NCI-H748 treated with DMSO at 0.1 percent for 48 hours (cell line): ENCODE results near the gene KIF5C.

Source experiments
- DNase-seq: peaks from one replicate; lab custom pipeline; 2025; lab: John Stamatoyannopoulos, UW

The KIF5C gene

GRCh38 chr2:149017116-149017985 is 142.3 kb downstream of the KIF5C start:
- DNase-seq: peak; percentile 60

- no peak for DNase-seq
These were observed 144.0 kb downstream of the KIF5C start for GRCh38 chr2:149018981-149019380.

DNA sequence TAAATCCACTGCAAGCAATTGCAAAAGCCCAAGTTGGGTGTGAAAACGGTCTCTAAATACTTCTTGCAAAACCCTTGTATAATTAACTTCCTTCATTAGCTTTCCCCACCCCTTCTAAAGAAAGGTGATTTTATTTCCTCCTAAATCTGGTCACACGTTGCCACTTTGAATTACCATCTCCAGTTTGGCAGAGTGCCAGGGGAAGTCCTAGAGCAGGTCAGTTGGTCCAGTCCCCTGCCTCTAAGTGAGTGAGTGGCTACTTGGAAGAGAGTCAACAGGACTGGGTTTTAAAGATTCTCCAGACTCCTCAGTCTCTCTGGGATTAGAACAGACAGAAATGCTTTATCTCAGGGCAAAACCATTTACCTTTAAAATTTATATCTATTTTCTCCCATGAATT is 144.7 kb downstream of the KIF5C start:
- no peak for DNase-seq

DNA sequence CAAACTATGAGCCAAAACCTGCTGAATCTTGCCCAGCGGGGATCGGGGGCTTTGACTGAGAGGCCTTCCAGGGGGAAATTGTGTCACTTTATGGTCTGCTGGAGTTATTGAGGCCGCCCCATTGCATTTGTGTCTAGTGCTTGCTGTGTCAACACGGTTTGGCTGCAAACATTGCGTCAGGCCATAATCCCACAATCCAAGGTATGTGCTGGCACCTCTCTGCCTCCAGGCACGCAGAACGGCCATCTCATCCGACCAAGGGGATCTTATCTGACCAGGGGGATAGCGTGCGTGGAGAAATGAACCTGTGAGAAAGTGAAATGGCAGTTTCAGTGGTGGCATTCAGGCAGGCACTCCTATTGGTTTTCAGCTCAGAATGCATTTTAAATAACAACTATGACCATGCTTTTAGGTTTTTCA is 145.4 kb downstream of the KIF5C start:
- no peak for DNase-seq

- DNase-seq: no peak
These were observed 146.3 kb downstream of the KIF5C start for GRCh38 chr2:149021271-149021719.

- DNase-seq: no peak
These were observed 146.7 kb downstream of the KIF5C start for GRCh38 chr2:149021761-149022160.

- no peak for DNase-seq
These were observed 148.1 kb downstream of the KIF5C start for GRCh38 chr2:149023091-149023490.

DNA sequence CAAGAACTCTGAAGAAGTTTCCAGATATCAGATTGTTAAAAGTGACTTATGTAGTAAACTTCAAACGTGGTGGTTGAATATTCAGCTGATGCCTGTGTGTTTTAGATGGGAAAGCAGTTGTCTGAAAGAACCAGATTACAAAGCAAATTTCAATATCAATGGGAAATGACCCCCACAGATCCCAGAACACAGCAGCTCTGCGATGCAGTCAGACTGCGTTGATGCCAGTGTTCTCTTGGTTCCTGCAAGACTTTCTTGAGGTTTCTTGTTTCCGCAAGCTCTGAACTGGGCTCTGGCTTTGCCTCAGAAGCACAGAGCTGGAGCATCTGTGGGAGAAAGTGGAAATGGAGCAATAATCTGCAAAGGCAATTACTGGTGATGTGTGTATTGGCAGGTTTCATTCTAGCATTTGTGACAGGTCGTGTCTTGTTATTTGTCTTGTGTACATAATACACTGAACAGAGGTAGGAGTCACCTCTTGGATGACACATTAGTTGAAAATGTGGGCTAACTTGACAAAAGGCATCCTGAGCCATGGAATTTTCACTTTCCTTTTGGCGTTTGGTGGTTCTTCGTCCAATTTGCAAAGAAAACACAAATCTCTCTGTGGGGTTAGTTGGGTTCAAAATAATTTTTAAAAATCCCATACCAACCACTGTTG is 152.7 kb downstream of the KIF5C start:
- no peak for DNase-seq

GRCh38 chr2:149028377-149028776 is 153.3 kb downstream of the KIF5C start:
- DNase-seq: no peak

GRCh38 chr2:149028891-149029290 is 153.9 kb downstream of the KIF5C start:
- no peak for DNase-seq

DNA sequence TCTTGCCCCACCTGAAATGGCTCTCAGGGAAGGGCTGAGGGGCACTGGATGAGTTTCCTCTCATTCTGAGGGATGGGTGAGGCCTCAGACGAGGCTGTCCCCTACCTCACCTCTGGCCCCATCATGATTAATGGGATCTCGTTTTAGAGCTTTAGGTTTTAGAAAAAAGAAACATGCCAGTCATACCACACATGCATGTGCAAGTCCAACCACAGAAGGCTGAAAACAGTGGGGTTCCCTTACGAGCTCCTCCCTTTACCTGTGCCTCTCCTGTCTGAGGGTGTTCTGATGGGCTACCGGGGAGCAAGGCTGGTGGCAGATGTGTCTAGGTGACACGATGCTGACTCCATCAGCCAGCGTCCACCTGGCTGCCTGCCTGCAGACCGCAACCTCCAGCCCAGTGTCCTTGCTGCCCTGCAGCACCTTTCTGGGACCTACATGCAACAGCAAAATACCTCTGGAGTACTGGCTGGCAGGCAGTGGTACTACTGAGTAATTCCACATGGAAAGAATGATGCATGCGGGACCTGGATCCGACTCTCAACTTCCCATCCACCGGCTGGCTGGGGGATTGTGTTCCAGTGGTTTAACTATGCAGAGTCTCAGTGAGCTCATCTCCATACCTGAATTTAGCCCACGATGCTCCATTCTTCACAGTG is 154.4 kb downstream of the KIF5C start:
- no peak for DNase-seq

GRCh38 chr2:149031396-149031795 is 156.4 kb downstream of the KIF5C start:
- DNase-seq: no peak

GRCh38 chr2:149033716-149034115 is 158.7 kb downstream of the KIF5C start:
- DNase-seq: peak; percentile 95

- DNase-seq: no peak
These were observed 159.4 kb downstream of the KIF5C start for GRCh38 chr2:149034406-149034805.

- no peak for DNase-seq
These were observed 161.7 kb downstream of the KIF5C start for GRCh38 chr2:149036507-149037293.

DNA sequence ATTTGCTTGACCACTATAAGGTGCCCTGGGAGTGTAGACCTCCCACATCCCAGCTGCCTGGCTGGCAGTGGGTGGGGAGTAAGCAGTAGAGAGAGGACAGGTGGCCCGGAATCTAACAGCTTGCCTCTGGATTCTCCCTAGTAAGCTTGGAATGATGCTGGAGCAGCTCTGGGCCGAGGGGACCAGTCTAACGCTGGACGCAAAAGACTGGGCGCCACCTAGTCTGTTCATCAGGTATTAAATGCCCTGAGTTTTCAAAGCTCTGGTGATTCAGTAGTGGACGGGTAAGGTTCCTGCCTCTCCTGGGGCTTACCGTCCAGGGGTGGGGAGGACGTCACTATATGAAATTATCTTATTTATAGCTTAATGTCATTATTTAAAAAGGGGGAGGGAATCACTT is 162.8 kb downstream of the KIF5C start:
- DNase-seq: peak; percentile 56

DNA sequence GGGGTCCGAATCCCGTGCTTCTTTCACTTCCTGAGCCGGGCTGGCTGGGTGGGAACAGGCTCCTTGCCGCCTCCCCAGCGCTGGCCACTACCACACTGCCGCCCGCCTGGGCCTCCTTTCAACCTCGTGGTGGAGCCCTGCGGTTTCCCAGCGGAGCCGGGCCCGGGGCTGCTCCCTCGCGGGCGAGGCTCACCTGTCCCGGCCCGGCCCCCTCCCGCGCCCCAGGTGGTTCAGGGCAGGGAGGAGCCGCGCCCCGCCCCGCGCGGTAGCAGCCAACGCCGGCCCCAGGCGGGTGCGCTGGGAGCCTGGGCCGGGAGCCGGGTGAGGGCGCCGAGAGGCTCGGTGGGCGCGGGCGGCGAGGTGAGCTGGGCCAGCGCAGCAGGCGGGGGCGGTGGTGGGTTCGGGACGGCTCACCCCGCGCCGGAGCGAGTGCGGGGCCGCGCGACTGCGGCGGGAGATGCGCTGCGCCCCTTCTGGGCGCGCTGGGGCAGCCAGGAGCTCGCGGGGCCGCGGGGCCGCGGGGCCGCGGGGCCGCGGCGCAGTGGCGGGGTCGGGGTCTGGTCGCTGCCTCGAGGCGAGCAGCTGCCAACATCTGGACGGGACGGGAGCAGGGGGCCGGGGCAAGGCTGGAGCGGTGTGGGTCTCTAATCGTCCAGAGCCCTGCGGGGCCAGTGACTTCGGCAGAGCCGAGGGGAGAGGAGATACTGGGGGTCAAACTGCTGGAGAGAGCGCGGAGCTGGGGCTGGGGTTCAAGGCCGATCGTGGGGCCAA is 163.6 kb downstream of the KIF5C start, which contains the start of gene LYPD6B:
TSS of gene LYPD6B (plus strand) at position 258 of the 771 bp plus-strand sequence. CDS start 92,250 bp downstream, outside the sequence.
- peak; percentile 56 for DNase-seq

DNA sequence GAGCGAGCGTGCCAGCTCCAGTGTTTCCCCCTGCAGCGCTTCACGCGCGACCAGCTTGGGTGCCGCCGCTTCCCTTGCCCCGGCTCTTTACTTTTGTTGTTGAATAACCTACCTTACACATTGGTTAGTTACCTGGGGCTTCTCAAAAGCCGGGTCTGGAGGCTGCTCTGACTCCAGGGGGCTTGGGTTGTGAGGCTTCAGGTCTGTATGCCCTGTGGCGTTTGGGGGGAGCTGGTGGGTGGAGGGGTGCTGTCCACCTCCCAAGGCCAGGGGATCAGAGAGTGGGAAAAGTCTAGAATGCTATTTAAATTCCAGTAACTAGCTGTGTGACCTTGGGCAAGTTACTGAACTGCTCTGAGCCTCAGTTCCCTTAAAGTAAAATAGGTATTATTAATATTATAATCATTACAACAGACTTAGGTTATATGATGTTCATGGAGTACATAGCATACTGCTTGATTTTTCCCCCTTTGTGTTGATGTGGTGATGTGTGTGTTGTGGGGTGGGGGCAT is 164.2 kb downstream of the KIF5C start:
- DNase-seq: no peak

- DNase-seq: no peak
These were observed 165.4 kb downstream of the KIF5C start for GRCh38 chr2:149040451-149040850.

DNA sequence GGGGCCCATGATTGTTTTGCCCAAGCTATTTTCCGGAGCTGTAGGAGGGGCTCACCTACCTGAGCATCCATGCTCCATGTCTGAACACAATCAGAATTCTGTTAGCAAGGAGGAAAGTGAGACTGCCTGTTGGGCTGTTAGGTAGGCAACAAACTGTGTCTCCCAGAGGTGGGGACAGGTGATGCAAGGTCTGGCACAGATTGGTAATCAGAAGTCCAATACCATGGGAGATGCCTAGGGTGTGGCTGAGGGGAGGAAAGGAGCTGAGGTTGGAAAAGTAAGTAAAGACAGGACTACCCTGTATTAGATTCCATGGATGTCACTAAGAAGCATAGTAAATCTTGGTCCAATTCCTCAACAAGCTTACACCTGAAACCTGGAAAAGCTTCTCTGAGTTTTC is 166.5 kb downstream of the KIF5C start:
- DNase-seq: no peak

DNA sequence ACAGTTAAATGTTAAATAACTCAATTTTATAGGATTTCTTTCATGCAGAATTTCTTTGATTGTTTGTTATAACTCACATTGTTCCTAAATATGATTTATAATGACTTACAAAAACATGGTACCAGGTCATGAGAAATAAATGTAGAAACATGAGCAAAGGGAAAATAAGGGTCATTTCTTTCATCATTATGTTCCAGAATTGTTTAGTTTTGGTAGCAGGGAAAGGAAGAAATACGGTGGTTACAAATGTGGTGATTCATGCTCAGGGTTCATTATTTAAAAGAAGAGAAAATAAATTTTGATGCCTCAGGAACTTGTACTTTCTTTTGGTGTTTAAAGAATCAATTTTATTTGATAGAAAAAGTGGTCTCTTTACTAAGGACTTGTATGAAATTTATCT is 167.9 kb downstream of the KIF5C start:
- DNase-seq: no peak
